Activated B cell treated with CpG ODN at 0.5 μM for 24 hours (primary cell): ENCODE results near the gene PTPRD. TPM values are rescaled to one million over a fixed set of nuclear protein-coding genes. Genes with fewer than 3 reads are reported as not detected.

Experiments
- ATAC-seq: fragments of 200-7000 bp; cut with Tn5 transposase; one replicate; pipeline ENCODE4 v1.10.0; 2021; ENCODE audit warnings: low read depth, mild to moderate bottlenecking, moderate library complexity
- CTCF ChIA-PET: fragments of 350-600 bp; sonication (Branson Sonifier 250); formaldehyde crosslinking; loops from one replicate; lab custom pipeline; 2021; ENCODE audit warnings: antibody characterized with exemption; lab: Charles Lee
- POLR2A ChIA-PET: fragments of 350-600 bp; sonication (Branson Sonifier 250); formaldehyde crosslinking; loops from one replicate; lab custom pipeline; 2021; ENCODE audit warnings: antibody characterized with exemption; lab: Charles Lee
- DNase-seq: peaks from one replicate; pipeline ENCODE4 v3.0.0; 2022
- H3K27ac Mint-ChIP-seq: one replicate; pipeline ENCODE4 v1.8.0; 2020; ENCODE audit warnings: mixed read lengths
- H3K27me3 Mint-ChIP-seq: one replicate; pipeline ENCODE4 v1.8.0; 2021; ENCODE audit warnings: mixed read lengths
- H3K36me3 Mint-ChIP-seq: one replicate; pipeline ENCODE4 v1.8.0; 2021; ENCODE audit warnings: low read depth, mixed read lengths
- H3K4me1 Mint-ChIP-seq: one replicate; pipeline ENCODE4 v1.8.0; 2021; ENCODE audit warnings: mixed read lengths
- H3K4me3 Mint-ChIP-seq: one replicate; pipeline ENCODE4 v1.8.0; 2020; ENCODE audit warnings: mild to moderate bottlenecking, mixed read lengths
- H3K9me3 Mint-ChIP-seq: one replicate; pipeline ENCODE4 v1.8.0; 2020; ENCODE audit warnings: mixed read lengths
- intact Hi-C: fragments of 100-400 bp; cut with micrococcal nuclease; formaldehyde crosslinking; loops from one replicate; pipeline ENCODE4 v1.15.1; 2024
- total RNA-seq: library from RNA; stranded (reverse); gene quantifications from 2 replicates; pipeline ENCODE4 v1.2.3, GENCODE V29; 2022
- TF ChIP-seq, protein P1 (sequence below): fragments of 200-600 bp; IDR thresholded peaks from one replicate; pipeline ENCODE4 v1.8.0; 2022; ENCODE audit warnings: antibody characterized with exemption, mild to moderate bottlenecking

The PTPRD gene
- total RNA-seq, 1 donor from 2014 or later, result 0.04 TPM

DNA sequence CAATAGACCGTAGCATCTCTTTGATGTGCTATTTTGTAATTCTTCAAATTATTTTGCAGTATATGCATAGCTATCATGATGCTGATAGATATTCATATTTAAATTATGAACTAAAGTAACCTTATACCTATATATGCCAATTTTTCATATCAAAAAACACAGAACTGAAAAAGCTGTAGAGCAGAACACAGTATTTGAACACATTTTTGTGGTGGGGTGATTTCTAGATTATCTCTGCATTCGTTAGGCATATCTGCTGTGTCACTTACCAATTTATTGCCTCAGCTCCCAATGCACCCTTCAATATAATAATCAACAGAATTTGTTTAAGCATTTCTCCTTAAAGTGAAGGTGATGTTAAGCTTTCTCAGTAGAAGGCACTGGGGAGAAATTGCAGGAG lies 998.2 kb downstream of the PTPRD start:
- H3K27ac Mint-ChIP-seq, result no peak overlapping the region
- no peak for DNase-seq
- POLR2A ChIA-PET, result no interaction called here

DNA sequence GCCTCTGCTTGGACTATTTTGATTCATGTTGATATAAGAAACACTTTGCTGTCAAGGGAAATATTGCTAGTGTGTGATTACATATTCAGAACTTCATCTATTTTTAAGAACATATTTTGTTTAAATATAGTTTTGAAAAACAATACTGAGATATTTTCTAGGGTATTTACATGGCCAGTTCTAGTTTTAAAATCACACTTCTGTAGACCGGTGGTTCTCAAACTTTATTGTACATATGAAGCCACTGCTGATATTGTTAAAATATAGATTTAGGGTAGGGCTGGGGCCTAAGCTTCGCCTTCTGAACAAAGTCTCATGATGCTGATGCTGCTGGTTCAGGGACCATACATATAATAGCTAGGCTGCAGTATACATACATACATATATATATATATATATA lies 1000.0 kb downstream of the PTPRD start:
- H3K27ac Mint-ChIP-seq, result no peak overlapping the region
- CTCF ChIA-PET, result no interaction called here
- peaks cover 31% of the 10 kb centered on the region for H3K4me1 Mint-ChIP-seq
- TF ChIP-seq, protein P1, sequence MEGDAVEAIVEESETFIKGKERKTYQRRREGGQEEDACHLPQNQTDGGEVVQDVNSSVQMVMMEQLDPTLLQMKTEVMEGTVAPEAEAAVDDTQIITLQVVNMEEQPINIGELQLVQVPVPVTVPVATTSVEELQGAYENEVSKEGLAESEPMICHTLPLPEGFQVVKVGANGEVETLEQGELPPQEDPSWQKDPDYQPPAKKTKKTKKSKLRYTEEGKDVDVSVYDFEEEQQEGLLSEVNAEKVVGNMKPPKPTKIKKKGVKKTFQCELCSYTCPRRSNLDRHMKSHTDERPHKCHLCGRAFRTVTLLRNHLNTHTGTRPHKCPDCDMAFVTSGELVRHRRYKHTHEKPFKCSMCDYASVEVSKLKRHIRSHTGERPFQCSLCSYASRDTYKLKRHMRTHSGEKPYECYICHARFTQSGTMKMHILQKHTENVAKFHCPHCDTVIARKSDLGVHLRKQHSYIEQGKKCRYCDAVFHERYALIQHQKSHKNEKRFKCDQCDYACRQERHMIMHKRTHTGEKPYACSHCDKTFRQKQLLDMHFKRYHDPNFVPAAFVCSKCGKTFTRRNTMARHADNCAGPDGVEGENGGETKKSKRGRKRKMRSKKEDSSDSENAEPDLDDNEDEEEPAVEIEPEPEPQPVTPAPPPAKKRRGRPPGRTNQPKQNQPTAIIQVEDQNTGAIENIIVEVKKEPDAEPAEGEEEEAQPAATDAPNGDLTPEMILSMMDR, result no peak
- POLR2A ChIA-PET, result interaction anchor here (0.6 kb wide), 1 partner anchor 79 kb away, joined by 3 read pairs; no protein-coding TSS in a partner anchor
- no peak overlapping the region for H3K4me3 Mint-ChIP-seq
- ATAC-seq, result no peak
- no peaks in the 10 kb centered on the region for H3K9me3 Mint-ChIP-seq
- DNase-seq, result no peak
- H3K36me3 Mint-ChIP-seq, result no peaks in the 10 kb centered on the region
- peaks cover 2% of the 10 kb centered on the region for H3K27me3 Mint-ChIP-seq
- intact Hi-C loops, result loop anchor here (5.0 kb wide), 1 partner anchor 120 kb away; no protein-coding TSS in a partner anchor

More for the DNA sequence above, 998.2 kb downstream of the PTPRD start:
- no peaks in the 10 kb centered on the region for H3K36me3 Mint-ChIP-seq
- TF ChIP-seq, protein P1, result no peak
- no peak for ATAC-seq
- H3K4me1 Mint-ChIP-seq, result peaks cover 31% of the 10 kb centered on the region
- no peaks in the 10 kb centered on the region for H3K9me3 Mint-ChIP-seq
- intact Hi-C loops, result loop anchor here (5.0 kb wide), 1 partner anchor 118 kb away; no protein-coding TSS in a partner anchor
- H3K4me3 Mint-ChIP-seq, result no peak overlapping the region
- H3K27me3 Mint-ChIP-seq, result peaks cover 2% of the 10 kb centered on the region
- CTCF ChIA-PET, result no interaction called here

DNA sequence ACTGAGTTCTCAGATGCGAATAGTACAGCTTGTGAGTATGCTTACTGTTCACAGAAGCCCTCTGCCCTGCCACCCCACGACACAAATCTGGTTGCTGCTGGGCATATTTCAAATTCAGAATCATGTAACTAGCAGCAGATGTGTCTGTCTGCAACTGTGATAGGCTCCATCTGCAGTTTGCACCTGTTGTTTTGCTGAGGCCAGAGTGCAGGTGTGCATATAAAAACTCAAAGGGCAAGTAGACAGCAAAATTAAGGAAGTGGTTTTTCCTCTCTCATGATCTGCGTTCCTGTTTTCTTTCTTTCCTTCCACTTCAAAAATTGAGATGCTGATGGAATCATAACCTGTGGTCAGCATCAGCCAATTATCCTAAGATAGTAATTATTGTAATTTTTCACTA lies 1000.5 kb downstream of the PTPRD start:
- no peaks in the 10 kb centered on the region for H3K27me3 Mint-ChIP-seq
- peak overlapping the region; percentile 25 for H3K4me3 Mint-ChIP-seq
- no peak for DNase-seq
- H3K36me3 Mint-ChIP-seq, result no peaks in the 10 kb centered on the region
- ChIA-PET POLR2A (interaction anchor here (0.6 kb wide), 1 partner anchor 78 kb away, joined by 3 read pairs; no protein-coding TSS in a partner anchor), CTCF (interaction anchor here (0.7 kb wide), 1 partner anchor 180 kb away, joined by 3 read pairs; no protein-coding TSS in a partner anchor)
- intact Hi-C loops, result loop anchor here (5.0 kb wide), 1 partner anchor 120 kb away; no protein-coding TSS in a partner anchor
- H3K27ac Mint-ChIP-seq, result no peak overlapping the region
- ATAC-seq, result peak; percentile 47
- no peaks in the 10 kb centered on the region for H3K9me3 Mint-ChIP-seq
- H3K4me1 Mint-ChIP-seq, result peaks cover 31% of the 10 kb centered on the region
- TF ChIP-seq, protein P1, result no peak

DNA sequence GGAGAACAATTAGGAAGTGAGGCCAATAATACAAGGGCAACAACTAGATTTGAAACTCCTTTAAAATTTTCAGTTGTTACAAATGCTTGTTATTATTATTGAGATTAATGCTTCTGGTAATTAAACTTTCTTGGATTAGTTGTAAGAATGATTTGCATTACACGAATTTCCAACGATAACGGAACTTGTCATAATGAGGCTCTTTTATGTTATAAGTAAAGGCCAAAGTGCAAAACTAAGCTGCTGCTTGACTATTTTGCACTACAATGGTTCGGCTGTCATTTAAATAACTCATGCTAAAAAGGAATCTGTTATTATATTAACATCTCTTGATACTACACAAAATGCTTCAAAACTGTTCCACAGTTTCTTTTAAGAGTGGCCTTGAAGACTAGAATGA lies 1007.1 kb downstream of the PTPRD start:
- H3K27me3 Mint-ChIP-seq, result no peaks in the 10 kb centered on the region
- H3K36me3 Mint-ChIP-seq, result no peaks in the 10 kb centered on the region
- DNase-seq (no peak), ATAC-seq (no peak)
- no peak overlapping the region for H3K4me3 Mint-ChIP-seq
- CTCF ChIA-PET, result interaction anchor here (2.4 to 3.2 kb wide), 3 partner anchors 186 to 339 kb away, joined by 6 to 27 read pairs (median 20); no protein-coding TSS in a partner anchor
- peaks cover 4% of the 10 kb centered on the region for H3K4me1 Mint-ChIP-seq
- POLR2A ChIA-PET, result no interaction called here
- intact Hi-C loops, result loop anchor here (1.0 to 10.0 kb wide), 3 partner anchors 185 to 338 kb away; no protein-coding TSS in a partner anchor
- TF ChIP-seq, protein P1, result no peak
- no peak overlapping the region for H3K27ac Mint-ChIP-seq
- H3K9me3 Mint-ChIP-seq, result no peaks in the 10 kb centered on the region

DNA sequence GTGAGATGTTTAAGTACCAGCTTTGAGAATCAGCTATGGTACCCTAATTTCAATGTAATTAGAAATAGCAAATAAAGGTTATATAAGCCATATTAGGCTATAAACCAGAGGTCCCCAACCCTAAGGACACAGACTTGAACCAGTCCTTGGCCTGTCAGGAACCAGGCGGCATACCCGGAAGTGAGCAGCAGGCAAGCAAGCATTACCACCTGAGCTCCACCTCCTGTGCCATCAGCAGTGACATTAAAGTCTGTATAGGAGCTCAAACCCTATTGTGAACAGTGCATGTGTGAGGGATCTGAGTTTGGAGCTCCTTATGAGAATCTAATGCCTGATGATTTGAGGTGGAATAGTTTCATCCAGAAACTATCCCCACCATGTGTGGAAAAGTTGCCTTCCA lies 1009.5 kb downstream of the PTPRD start:
- CTCF ChIA-PET, result no interaction called here
- no peak overlapping the region for H3K27ac Mint-ChIP-seq
- H3K9me3 Mint-ChIP-seq, result no peaks in the 10 kb centered on the region
- no peak for DNase-seq
- intact Hi-C loops, result loop anchor here (10.0 kb wide), 1 partner anchor 311 kb away; no protein-coding TSS in a partner anchor
- POLR2A ChIA-PET, result no interaction called here
- no peaks in the 10 kb centered on the region for H3K36me3 Mint-ChIP-seq
- no peak for ATAC-seq
- TF ChIP-seq, protein P1, result no peak
- no peak overlapping the region for H3K4me3 Mint-ChIP-seq
- peaks cover 4% of the 10 kb centered on the region for H3K4me1 Mint-ChIP-seq
- no peaks in the 10 kb centered on the region for H3K27me3 Mint-ChIP-seq
